ENCODE data around the gene NELFCD. TPM values are rescaled to one million over a fixed set of nuclear protein-coding genes. Genes with fewer than 3 reads are reported as not detected.
A peak's percentile ranks its signal among the peaks of the same experiment; 100 is the strongest.

Gene NELFCD
- total and polyA plus RNA-seq, 2 donors (not counting 1 experiment from before 2014, with no cell fraction given) = 80.2 to 107 TPM

- H3K4me3 Mint-ChIP-seq = peak overlapping the region; percentile 94
- Histone ChIP-seq H4K20me1 (ENCODE audit: control insufficient read depth, insufficient read depth, low read length, poor library complexity, severe bottlenecking) (peaks cover 33% of the 10 kb centered on the region), H3K4me3 (ENCODE audit: control extremely low read depth in 1 of 5, extremely low read depth in 1 of 5, insufficient read depth in 1 of 5, low read depth in 2 of 5, low read length in 4 of 5) (no peak overlapping the region), H3K4me1 (ENCODE audit: control insufficient read depth in 2 of 2, insufficient read depth in 2 of 2, low read length in 2 of 2) (peaks cover 45 to 47% of the 10 kb centered on the region in 2 donors), H3K27me3 (replicated peaks in 1 of 4; ENCODE audit: control extremely low read depth in 1 of 4, control insufficient read depth in 3 of 4, insufficient read depth in 4 of 4, low read length in 3 of 4) (no peaks in the 10 kb centered on the region), H2AFZ (ENCODE audit: insufficient read depth, low read depth, low read length, poor library complexity, severe bottlenecking) (peak overlapping the region; percentile 84), H3K27ac (ENCODE audit: low read length in 2 of 2) (peak overlapping the region; percentile 37 to 89), H3K79me2 (ENCODE audit: control insufficient read depth, insufficient read depth, low read length) (peaks cover 48% of the 10 kb centered on the region), H3K9ac (ENCODE audit: low read length) (peak overlapping the region; percentile 88), H3K36me3 (replicated peaks in 1 of 2; ENCODE audit: control extremely low read depth in 1 of 2, control insufficient read depth in 1 of 2, extremely low read depth in 1 of 2, insufficient read depth in 2 of 2, low read length in 1 of 2) (peaks cover 0 to 10% of the 10 kb centered on the region in 2 experiments), H3K9me3 (ENCODE audit: control extremely low read depth in 1 of 3, control insufficient read depth in 2 of 3, insufficient read depth in 1 of 3, low read length in 2 of 3) (no peaks in the 10 kb centered on the region), H3K4me2 (replicated peaks; ENCODE audit: low read depth, low read length, poor library complexity, severe bottlenecking) (peak overlapping the region; percentile 92)
- ChIA-PET POLR2A (interaction anchor here (1.4 to 2.4 kb wide), 2 partner anchors 12 to 79 kb away, joined by 5 to 28 read pairs; partner anchors contain the start of gene ATP5F1E), CTCF (interaction anchor here (0.7 to 2.9 kb wide), 10 partner anchors 11 to 178 kb away, joined by 3 to 10 read pairs (median 4); partner anchors contain the start of gene ATP5F1E)
- intact Hi-C loops (cut with micrococcal nuclease) = loop anchor here (2.0 to 5.0 kb wide), 2 partner anchors 79 to 736 kb away; partner anchors contain the start of gene RAB22A
- DNase-seq = no peak
- ATAC-seq (ENCODE audit: low read depth) = no peak
- no peaks in the 10 kb centered on the region for H3K27me3 Mint-ChIP-seq
- WGBS (ENCODE audit: insufficient coverage) = 72% methylated on average over 2 of the region's 3 CpGs
- no peak for TF ChIP-seq CTCF (IDR thresholded peaks at IDR 0.05)
- TF ChIP-seq EZH2 (IDR thresholded peaks at IDR 0.05; ENCODE audit: borderline replicate concordance, insufficient read depth, low read depth, low read length, poor library complexity, severe bottlenecking) = no peak
- H3K9me3 Mint-ChIP-seq (ENCODE audit: insufficient read depth) = no peaks in the 10 kb centered on the region
- H3K4me1 Mint-ChIP-seq = peaks cover 51% of the 10 kb centered on the region
- H3K27ac Mint-ChIP-seq = peak overlapping the region; percentile 84
Measured at GRCh38 chr20:59043698-59044097, 62.6 kb downstream of the NELFCD start.

- H3K4me3 ChIP-seq (ENCODE audit: control extremely low read depth in 1 of 5, extremely low read depth in 1 of 5, insufficient read depth in 1 of 5, low read depth in 2 of 5, low read length in 4 of 5) = no peak overlapping the region
- POLR2A ChIA-PET = no interaction called here
Measured at GRCh38 chr20:59044295-59044694, 63.2 kb downstream of the NELFCD start.

More at GRCh38 chr20:59044295-59044694, 63.2 kb downstream of the NELFCD start:
- Histone ChIP-seq H3K9me3 (ENCODE audit: control extremely low read depth in 1 of 3, control insufficient read depth in 2 of 3, insufficient read depth in 1 of 3, low read length in 2 of 3) (no peaks in the 10 kb centered on the region), H3K79me2 (ENCODE audit: control insufficient read depth, insufficient read depth, low read length) (peaks cover 42% of the 10 kb centered on the region), H3K27me3 (replicated peaks in 1 of 4; ENCODE audit: control extremely low read depth in 1 of 4, control insufficient read depth in 3 of 4, insufficient read depth in 4 of 4, low read length in 3 of 4) (no peaks in the 10 kb centered on the region), H4K20me1 (ENCODE audit: control insufficient read depth, insufficient read depth, low read length, poor library complexity, severe bottlenecking) (peaks cover 33% of the 10 kb centered on the region), H3K4me1 (ENCODE audit: control insufficient read depth in 2 of 2, insufficient read depth in 2 of 2, low read length in 2 of 2) (peaks cover 45 to 47% of the 10 kb centered on the region in 2 donors), H3K36me3 (replicated peaks in 1 of 2; ENCODE audit: control extremely low read depth in 1 of 2, control insufficient read depth in 1 of 2, extremely low read depth in 1 of 2, insufficient read depth in 2 of 2, low read length in 1 of 2) (peaks cover 0 to 10% of the 10 kb centered on the region in 2 experiments), H3K4me2 (replicated peaks; ENCODE audit: low read depth, low read length, poor library complexity, severe bottlenecking) (peak overlapping the region; percentile 92), H3K9ac (ENCODE audit: low read length) (no peak overlapping the region), H2AFZ (ENCODE audit: insufficient read depth, low read depth, low read length, poor library complexity, severe bottlenecking) (peak overlapping the region; percentile 84), H3K27ac (ENCODE audit: low read length in 2 of 2) (peak overlapping the region; percentile 21 to 89)
- DNase-seq (peak; percentile 24), ATAC-seq (ENCODE audit: low read depth) (no peak)
- Mint-ChIP-seq H3K4me1 (peaks cover 46% of the 10 kb centered on the region), H3K27me3 (peaks cover 1% of the 10 kb centered on the region), H3K9me3 (ENCODE audit: insufficient read depth) (no peaks in the 10 kb centered on the region), H3K27ac (peak overlapping the region; percentile 84), H3K4me3 (no peak overlapping the region)
- TF ChIP-seq CTCF (IDR thresholded peaks at IDR 0.05) (no peak), EZH2 (IDR thresholded peaks at IDR 0.05; ENCODE audit: borderline replicate concordance, insufficient read depth, low read depth, low read length, poor library complexity, severe bottlenecking) (no peak)
- intact Hi-C loops (cut with micrococcal nuclease) = loop anchor here (5.0 kb wide), 1 partner anchor 737 kb away; the partner anchor contains the start of gene RAB22A
- CTCF ChIA-PET = interaction anchor here (1.2 to 2.9 kb wide), 6 partner anchors 10 to 173 kb away, joined by 3 to 10 read pairs (median 5); partner anchors contain the start of gene ATP5F1E
- 0% methylated on average over 2 of the region's 3 CpGs for WGBS (ENCODE audit: insufficient coverage)
